Stimulated activated memory B cell treated with anti-CD40 and anti-IgM and Interleukin-4, amounts not matched to agents 10 μg/mL and 1 μg/mL and 100 μg/mL, for 72 hours (primary cell): ENCODE results near the gene SLC26A8.
A peak's percentile ranks its signal among the peaks of the same experiment; 100 is the strongest.
"Not testable (repeated sequence)": the region's sequence is repeated elsewhere in the genome, so short reads cannot be mapped to it uniquely, and the experiment has no call there.

Experiments used
- ATAC-seq: fragments of 150-1000 bp; cut with Tn5 transposase; 2 replicates; pipeline ENCODE4 v1.10.0; 2021
- H3K27ac Mint-ChIP-seq: one replicate; pipeline ENCODE4 v1.8.0; 2022; ENCODE audit warnings: mild to moderate bottlenecking, mixed read lengths
- H3K27me3 Mint-ChIP-seq: one replicate; pipeline ENCODE4 v1.8.0; 2022; ENCODE audit warnings: mixed read lengths
- H3K36me3 Mint-ChIP-seq: one replicate; pipeline ENCODE4 v1.8.0; 2022; ENCODE audit warnings: mixed read lengths
- H3K4me1 Mint-ChIP-seq: one replicate; pipeline ENCODE4 v1.8.0; 2022; ENCODE audit warnings: mixed read lengths
- H3K4me3 Mint-ChIP-seq: one replicate; pipeline ENCODE4 v1.8.0; 2022; ENCODE audit warnings: mild to moderate bottlenecking, moderate library complexity, mixed read lengths
- H3K9me3 Mint-ChIP-seq: one replicate; pipeline ENCODE4 v1.8.0; 2022; ENCODE audit warnings: mixed read lengths

The SLC26A8 gene

GRCh38 chr6:35926509-35927215, 97.8 kb downstream of the SLC26A8 start:
- ATAC-seq, result no peak
- Mint-ChIP-seq H3K27ac (no peak overlapping the region), H3K4me3 (no peak overlapping the region), H3K9me3 (no peaks in the 10 kb centered on the region), H3K27me3 (no peaks in the 10 kb centered on the region), H3K36me3 (no peaks in the 10 kb centered on the region), H3K4me1 (peaks cover 11% of the 10 kb centered on the region)

- no peaks in the 10 kb centered on the region for H3K9me3 Mint-ChIP-seq
- ATAC-seq, result no peak
- peaks cover 18% of the 10 kb centered on the region for H3K4me1 Mint-ChIP-seq
- no peaks in the 10 kb centered on the region for H3K27me3 Mint-ChIP-seq
- no peak overlapping the region for H3K27ac Mint-ChIP-seq
- no peak overlapping the region for H3K4me3 Mint-ChIP-seq
- no peaks in the 10 kb centered on the region for H3K36me3 Mint-ChIP-seq
These were observed 98.5 kb downstream of the SLC26A8 start for GRCh38 chr6:35925961-35926360.

- Mint-ChIP-seq H3K27me3 (no peaks in the 10 kb centered on the region), H3K36me3 (peaks cover 4% of the 10 kb centered on the region), H3K4me3 (no peak overlapping the region), H3K9me3 (no peaks in the 10 kb centered on the region), H3K4me1 (peaks cover 30% of the 10 kb centered on the region), H3K27ac (no peak overlapping the region)
- no peak for ATAC-seq
These were observed 100.3 kb downstream of the SLC26A8 start for GRCh38 chr6:35924146-35924545.

- no peaks in the 10 kb centered on the region for H3K27me3 Mint-ChIP-seq
- H3K4me3 Mint-ChIP-seq, result peak overlapping the region; percentile 12
- H3K36me3 Mint-ChIP-seq, result peaks cover 4% of the 10 kb centered on the region
- no peak overlapping the region for H3K27ac Mint-ChIP-seq
- no peak for ATAC-seq
- H3K9me3 Mint-ChIP-seq, result no peaks in the 10 kb centered on the region
- peaks cover 50% of the 10 kb centered on the region for H3K4me1 Mint-ChIP-seq
These were observed 102.3 kb downstream of the SLC26A8 start for GRCh38 chr6:35922139-35922554.

- peak within 1 kb of the TSS; percentile 98 for H3K4me3 Mint-ChIP-seq
These were observed 103.4 kb downstream of the SLC26A8 start, which contains the start of gene SRPK1 for GRCh38 chr6:35920793-35921732. SRPK1 (minus strand) TSS chr6:35921098; CDS start chr6:35921056, 42 bp downstream.

GRCh38 chr6:35919827-35920751, 104.4 kb downstream of the SLC26A8 start:
- Mint-ChIP-seq H3K27ac (peak overlapping the region; percentile 94), H3K36me3 (peaks cover 4% of the 10 kb centered on the region), H3K4me3 (peak overlapping the region; percentile 94), H3K27me3 (no peaks in the 10 kb centered on the region), H3K9me3 (no peaks in the 10 kb centered on the region), H3K4me1 (peaks cover 55% of the 10 kb centered on the region)
- peak; percentile 60 for ATAC-seq

More at GRCh38 chr6:35920793-35921732, 103.4 kb downstream of the SLC26A8 start, which contains the start of gene SRPK1:
- H3K4me1 Mint-ChIP-seq, result peaks cover 55% of the 10 kb centered on the region
- no peaks in the 10 kb centered on the region for H3K9me3 Mint-ChIP-seq
- no peaks in the 10 kb centered on the region for H3K27me3 Mint-ChIP-seq
- peak; percentile 94 for ATAC-seq
- H3K36me3 Mint-ChIP-seq, result peaks cover 4% of the 10 kb centered on the region
- peak within 1 kb of the TSS; percentile 94 for H3K27ac Mint-ChIP-seq

- peaks cover 8% of the 10 kb centered on the region for H3K36me3 Mint-ChIP-seq
- peaks cover 55% of the 10 kb centered on the region for H3K4me1 Mint-ChIP-seq
- ATAC-seq, result no peak
- H3K27me3 Mint-ChIP-seq, result no peaks in the 10 kb centered on the region
- peak overlapping the region; percentile 94 for H3K27ac Mint-ChIP-seq
- H3K4me3 Mint-ChIP-seq, result peak overlapping the region; percentile 94
- H3K9me3 Mint-ChIP-seq, result no peaks in the 10 kb centered on the region
These were observed 105.2 kb downstream of the SLC26A8 start for GRCh38 chr6:35919085-35919826.

GRCh38 chr6:35916893-35917292, 107.5 kb downstream of the SLC26A8 start:
- not testable (repeated sequence) for H3K27me3 Mint-ChIP-seq, H3K4me3 Mint-ChIP-seq, H3K9me3 Mint-ChIP-seq, H3K27ac Mint-ChIP-seq, ATAC-seq
- Mint-ChIP-seq H3K36me3 (peaks cover 25% of the 10 kb centered on the region), H3K4me1 (peaks cover 46% of the 10 kb centered on the region)

- no peaks in the 10 kb centered on the region for H3K27me3 Mint-ChIP-seq
- H3K9me3 Mint-ChIP-seq, result peaks cover 1% of the 10 kb centered on the region
- H3K27ac Mint-ChIP-seq, result no peak overlapping the region
- H3K4me3 Mint-ChIP-seq, result no peak overlapping the region
- H3K4me1 Mint-ChIP-seq, result peaks cover 38% of the 10 kb centered on the region
- no peak for ATAC-seq
- H3K36me3 Mint-ChIP-seq, result peaks cover 34% of the 10 kb centered on the region
These were observed 108.4 kb downstream of the SLC26A8 start for GRCh38 chr6:35916056-35916455.

GRCh38 chr6:35914536-35914935, 109.9 kb downstream of the SLC26A8 start:
- H3K4me1 Mint-ChIP-seq, result peaks cover 29% of the 10 kb centered on the region
- no peaks in the 10 kb centered on the region for H3K27me3 Mint-ChIP-seq
- peaks cover 44% of the 10 kb centered on the region for H3K36me3 Mint-ChIP-seq
- peaks cover 3% of the 10 kb centered on the region for H3K9me3 Mint-ChIP-seq
- no peak for ATAC-seq
- H3K4me3 Mint-ChIP-seq, result no peak overlapping the region
- H3K27ac Mint-ChIP-seq, result no peak overlapping the region

- Mint-ChIP-seq H3K4me1 (peaks cover 5% of the 10 kb centered on the region), H3K9me3 (peaks cover 11% of the 10 kb centered on the region), H3K27ac (no peak overlapping the region), H3K27me3 (no peaks in the 10 kb centered on the region), H3K36me3 (peaks cover 67% of the 10 kb centered on the region), H3K4me3 (no peak overlapping the region)
- no peak for ATAC-seq
These were observed 112.4 kb downstream of the SLC26A8 start for GRCh38 chr6:35911871-35912653.

- H3K27ac Mint-ChIP-seq, H3K4me3 Mint-ChIP-seq, ATAC-seq, H3K4me1 Mint-ChIP-seq, H3K27me3 Mint-ChIP-seq: not testable (repeated sequence)
- peaks cover 11% of the 10 kb centered on the region for H3K9me3 Mint-ChIP-seq
- H3K36me3 Mint-ChIP-seq, result peaks cover 78% of the 10 kb centered on the region
These were observed 114.9 kb downstream of the SLC26A8 start for GRCh38 chr6:35909571-35909970.

- H3K27me3 Mint-ChIP-seq, H3K4me1 Mint-ChIP-seq, H3K4me3 Mint-ChIP-seq, ATAC-seq, H3K27ac Mint-ChIP-seq: not testable (repeated sequence)
- Mint-ChIP-seq H3K9me3 (peaks cover 11% of the 10 kb centered on the region), H3K36me3 (peaks cover 73% of the 10 kb centered on the region)
These were observed 115.6 kb downstream of the SLC26A8 start for GRCh38 chr6:35908753-35909401.
